GM23338 (cell line): Measurements from ENCODE around the gene FBXW12. TPM values are rescaled to one million over a fixed set of nuclear protein-coding genes. Genes with fewer than 3 reads are reported as not detected.

Experiments used
- ATAC-seq: fragments of 200-7000 bp; cut with Tn5 transposase; 3 replicates; pipeline ENCODE4 v1.9.1; 2020
- DNase-seq: peaks from one replicate; pipeline ENCODE4 v3.0.0-alpha.2; 2015; ENCODE audit warnings: low spot score
- H2AFZ ChIP-seq: fragments of 200-600 bp; sonication (generic); 2 replicates; pipeline ENCODE4 v1.8.0; 2016; ENCODE audit warnings: antibody characterized with exemption, mild to moderate bottlenecking, moderate library complexity
- H3F3A ChIP-seq: fragments of 200-600 bp; sonication (generic); replicated peaks from 2 replicates; pipeline ENCODE4 v1.8.0; 2017; ENCODE audit warnings: antibody characterized with exemption, mixed run types, low read depth
- H3K27ac ChIP-seq: fragments of 200-600 bp; sonication (generic); 2 replicates; pipeline ENCODE4 v1.6.1; 2016; ENCODE audit warnings: low read depth
- H3K27me3 ChIP-seq: fragments of 200-600 bp; sonication (generic); 2 replicates; pipeline ENCODE4 v1.8.0; 2016; ENCODE audit warnings: mild to moderate bottlenecking, mixed run types, moderate library complexity; ENCODE audit not compliant: insufficient read depth
- H3K36me3 ChIP-seq: fragments of 200-600 bp; sonication (generic); 2 replicates; pipeline ENCODE4 v1.8.0; 2016; ENCODE audit warnings: mild to moderate bottlenecking; ENCODE audit not compliant: insufficient read depth
- H3K4me1 ChIP-seq: fragments of 200-600 bp; sonication (generic); 2 replicates; pipeline ENCODE4 v1.8.0; 2016; ENCODE audit warnings: mild to moderate bottlenecking, moderate library complexity; ENCODE audit not compliant: insufficient read depth
- H3K4me2 ChIP-seq: fragments of 200-600 bp; sonication (generic); 2 replicates; pipeline ENCODE4 v1.7.1; 2017; ENCODE audit warnings: mixed run types
- H3K4me3 ChIP-seq: fragments of 200-600 bp; sonication (generic); 2 replicates; pipeline ENCODE4 v1.6.1; 2016; ENCODE audit warnings: mixed run types
- H3K79me2 ChIP-seq: fragments of 200-600 bp; sonication (generic); replicated peaks from 2 replicates; pipeline ENCODE4 v1.8.0; 2017; ENCODE audit warnings: mild to moderate bottlenecking; ENCODE audit not compliant: insufficient read depth
- H3K9me2 ChIP-seq: fragments of 200-600 bp; sonication (generic); 2 replicates; pipeline ENCODE4 v1.8.0; 2017; ENCODE audit not compliant: insufficient read depth
- H4K20me1 ChIP-seq: fragments of 200-600 bp; sonication (generic); replicated peaks from 2 replicates; pipeline ENCODE4 v1.8.0; 2017; ENCODE audit warnings: mild to moderate bottlenecking; ENCODE audit not compliant: insufficient read depth
- H3K27ac Mint-ChIP-seq: 2 replicates; pipeline ENCODE4 v1.8.0; 2020; ENCODE audit warnings: inconsistent platforms, mild to moderate bottlenecking, moderate library complexity, mixed read lengths
- H3K27me3 Mint-ChIP-seq: 3 replicates; pipeline ENCODE4 v1.8.0; 2022; ENCODE audit warnings: low read depth, mild to moderate bottlenecking, moderate library complexity, mixed read lengths, inconsistent platforms; ENCODE audit not compliant: insufficient read depth, poor library complexity
- H3K36me3 Mint-ChIP-seq: 3 replicates; pipeline ENCODE4 v1.8.0; 2021; ENCODE audit warnings: low read depth, mild to moderate bottlenecking, inconsistent platforms, moderate library complexity, mixed read lengths
- H3K4me1 Mint-ChIP-seq: 3 replicates; pipeline ENCODE4 v1.8.0; 2020; ENCODE audit warnings: mild to moderate bottlenecking, inconsistent platforms, mixed read lengths
- H3K4me3 Mint-ChIP-seq: 3 replicates; pipeline ENCODE4 v1.8.0; 2021; ENCODE audit warnings: moderate library complexity, mild to moderate bottlenecking, inconsistent platforms, mixed read lengths
- H3K9me3 Mint-ChIP-seq: 3 replicates; pipeline ENCODE4 v1.8.0; 2020; ENCODE audit warnings: moderate library complexity, mild to moderate bottlenecking, inconsistent platforms, mixed read lengths
- ETS1 ChIP-seq: IDR thresholded peaks from 2 replicates; pipeline ENCODE4 v1.6.1; 2016; ENCODE audit warnings: antibody characterized with exemption
- EZH2 ChIP-seq: fragments of 200-600 bp; sonication (generic); IDR thresholded peaks from one replicate; pipeline ENCODE4 v1.8.0; 2017; ENCODE audit warnings: antibody characterized with exemption, mild to moderate bottlenecking, low read depth; ENCODE audit not compliant: unreplicated experiment
- NANOG ChIP-seq: IDR thresholded peaks from 2 replicates; pipeline ENCODE4 v1.6.1; 2016; ENCODE audit warnings: antibody characterized with exemption, borderline replicate concordance
- POLR2AphosphoS5 ChIP-seq: IDR thresholded peaks from 2 replicates; pipeline ENCODE4 v1.6.1; 2016; ENCODE audit warnings: antibody characterized with exemption, low read depth
- REST ChIP-seq: IDR thresholded peaks from one replicate; pipeline ENCODE4 v1.6.1; 2018; ENCODE audit warnings: antibody characterized with exemption; ENCODE audit not compliant: unreplicated experiment
- STAT1 ChIP-seq: IDR thresholded peaks from one replicate; pipeline ENCODE4 v1.6.1; 2016; ENCODE audit warnings: antibody characterized with exemption; ENCODE audit not compliant: unreplicated experiment
- ZNF114 ChIP-seq: fragments of 250-450 bp; sonication (Bioruptor Pico); IDR thresholded peaks from 2 replicates; pipeline ENCODE4 v1.5.0; 2020; ENCODE audit warnings: mild to moderate bottlenecking, moderate library complexity
- polyA plus RNA-seq: library from polyadenylated mRNA; unstranded; fragments of >200 nt; fragmentation: Nextera tagmentation; extraction: Ambion mirVana; gene quantifications from 2 replicates; pipeline ENCODE4 v1.2.1, GENCODE V29; 2016
- total RNA-seq: library from RNA; depleted of rRNA; stranded (reverse); fragments of >200 nt; shearing (Covaris generic); gene quantifications from 2 replicates; pipeline ENCODE4 v1.2.3, GENCODE V29; 2014
- TF ChIP-seq, protein P1 (sequence below), 2 experiments: fragments of 200-600 bp in 1 of 2; sonication (generic) in 1 of 2; conservative IDR thresholded peaks; 2 replicates each; pipeline versions ENCODE4 v1.5.1 to v1.6.1; 2016 to 2017; ENCODE audit warnings: antibody characterized with exemption in 2 of 2, low read depth in 2 of 2, mild to moderate bottlenecking in 2 of 2, moderate library complexity in 1 of 2

Gene FBXW12
- total and polyA plus RNA-seq, 2 experiments from 2014 or later: 0.73 TPM; not detected in 1

GRCh38 chr3:48370333-48370713, 1.7 kb upstream of the FBXW12 start:
- ATAC-seq: peak; percentile 70
- H3K4me1 Mint-ChIP-seq: peaks cover 18% of the 10 kb centered on the region
- no peak overlapping the region for H3K4me3 Mint-ChIP-seq
- no peak overlapping the region for H3K27ac ChIP-seq
- no peaks in the 10 kb centered on the region for H3F3A ChIP-seq
- H3K4me2 ChIP-seq: 0 out of 2 replicates have a peak overlapping the region, but pooled peaks have one; percentile 55
- peak overlapping the region; percentile 83 for H2AFZ ChIP-seq
- TF ChIP-seq STAT1 (no peak), ETS1 (no peak), ZNF114 (CRISPR knock-in tag) (no peak)
- no peaks in the 10 kb centered on the region for H3K79me2 ChIP-seq
- no peak overlapping the region for H3K27ac Mint-ChIP-seq
- H3K4me1 ChIP-seq: peaks cover 9% of the 10 kb centered on the region; the same call in 1 of the 2 replicates
- H4K20me1 ChIP-seq: no peaks in the 10 kb centered on the region
- H3K4me3 ChIP-seq: no peak overlapping the region
- no peaks in the 10 kb centered on the region for H3K36me3 ChIP-seq
- peaks cover 3% of the 10 kb centered on the region for H3K27me3 Mint-ChIP-seq
- no peaks in the 10 kb centered on the region for H3K27me3 ChIP-seq
- peak; percentile 41 for DNase-seq
- H3K9me3 Mint-ChIP-seq: no peaks in the 10 kb centered on the region; the same call in 2 of the 3 replicates
- no peaks in the 10 kb centered on the region for H3K9me2 ChIP-seq
- H3K36me3 Mint-ChIP-seq: no peaks in the 10 kb centered on the region

DNA sequence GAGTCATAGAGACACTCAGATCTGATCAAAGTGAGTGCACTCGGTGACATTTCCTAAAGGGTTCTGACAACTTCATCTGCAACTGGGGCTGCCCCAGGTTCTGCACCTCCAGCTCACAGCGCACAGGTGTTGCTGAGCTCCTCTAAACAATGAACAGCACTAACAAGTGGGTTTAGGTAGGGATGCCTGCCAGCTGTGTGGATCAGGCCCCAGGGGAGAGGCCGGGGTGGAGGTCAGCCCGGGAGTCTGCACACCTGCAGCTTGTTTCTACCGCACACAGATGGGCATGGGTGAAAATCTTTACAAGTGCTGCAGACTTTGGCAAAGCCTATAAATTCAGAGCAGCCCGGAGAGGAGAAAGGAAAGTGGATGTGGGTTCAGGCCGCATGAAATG, 355 bp downstream of the FBXW12 start:
- TF ChIP-seq POLR2AphosphoS5 (no peak), ETS1 (no peak)
- Histone ChIP-seq H2AFZ (peak overlapping the region; percentile 28; the same call in 1 of the 2 replicates), H3K27ac (no peak overlapping the region), H3K36me3 (no peaks in the 10 kb centered on the region), H3K4me2 (no peak overlapping the region), H3K9me2 (no peaks in the 10 kb centered on the region), H3K79me2 (no peaks in the 10 kb centered on the region), H3K4me1 (peaks cover 9% of the 10 kb centered on the region; the same call in 1 of the 2 replicates), H4K20me1 (no peaks in the 10 kb centered on the region), H3F3A (no peaks in the 10 kb centered on the region), H3K4me3 (no peak overlapping the region), H3K27me3 (no peaks in the 10 kb centered on the region)
- H3K27me3 Mint-ChIP-seq: peaks cover 3% of the 10 kb centered on the region
- no peak overlapping the region for H3K4me3 Mint-ChIP-seq
- H3K27ac Mint-ChIP-seq: no peak overlapping the region
- ATAC-seq (no peak), DNase-seq (no peak)
- H3K36me3 Mint-ChIP-seq: no peaks in the 10 kb centered on the region
- H3K4me1 Mint-ChIP-seq: peaks cover 18% of the 10 kb centered on the region
- no peaks in the 10 kb centered on the region; the same call in 2 of the 3 replicates for H3K9me3 Mint-ChIP-seq

DNA sequence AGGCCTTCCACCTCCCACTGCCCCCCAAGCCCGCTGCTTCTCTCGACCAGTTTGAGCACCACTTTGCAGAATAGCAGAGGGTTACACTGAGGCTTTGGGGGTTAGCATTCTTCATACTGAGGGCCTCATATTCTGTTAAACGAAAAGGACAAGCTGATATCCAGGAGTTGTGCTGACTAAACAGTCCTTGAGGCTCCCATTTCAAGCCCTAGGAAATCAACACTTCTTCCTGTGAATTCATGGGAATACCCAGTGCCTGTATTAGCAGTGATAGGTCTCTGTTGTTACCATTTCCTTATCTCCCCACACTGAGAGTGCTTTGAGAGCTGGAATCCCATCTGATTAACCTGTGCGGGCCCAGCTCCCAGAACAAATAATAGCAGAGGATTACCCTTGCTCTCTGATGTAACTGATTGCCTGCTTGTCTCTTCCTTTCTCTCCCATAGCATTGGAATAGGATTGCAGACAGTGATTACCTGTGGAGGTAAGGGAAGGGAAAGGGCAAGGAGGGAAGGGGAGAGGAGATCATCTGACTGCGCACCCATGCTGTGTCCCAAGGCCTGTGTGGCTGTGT, 930 bp downstream of the FBXW12 start:
- no peak for ATAC-seq
- no peaks in the 10 kb centered on the region; the same call in 2 of the 3 replicates for H3K9me3 Mint-ChIP-seq
- H3K4me3 ChIP-seq: no peak overlapping the region
- no peaks in the 10 kb centered on the region for H3K79me2 ChIP-seq
- H3K4me1 Mint-ChIP-seq: peaks cover 18% of the 10 kb centered on the region
- no peak overlapping the region for H3K4me2 ChIP-seq
- no peaks in the 10 kb centered on the region for H3K9me2 ChIP-seq
- no peak overlapping the region for H3K27ac ChIP-seq
- peaks cover 3% of the 10 kb centered on the region for H3K27me3 Mint-ChIP-seq
- H3K4me1 ChIP-seq: peaks cover 9% of the 10 kb centered on the region; the same call in 1 of the 2 replicates
- no peak for DNase-seq
- no peaks in the 10 kb centered on the region for H3K36me3 ChIP-seq
- no peak overlapping the region for H3K4me3 Mint-ChIP-seq
- H3K27ac Mint-ChIP-seq: no peak overlapping the region
- peak overlapping the region; percentile 28; the same call in 1 of the 2 replicates for H2AFZ ChIP-seq
- no peaks in the 10 kb centered on the region for H3K36me3 Mint-ChIP-seq
- no peaks in the 10 kb centered on the region for H3F3A ChIP-seq
- TF ChIP-seq STAT1 (no peak), ETS1 (no peak), NANOG (no peak), POLR2AphosphoS5 (no peak), EZH2 (no peak), REST (no peak)
- TF ChIP-seq, protein P1, sequence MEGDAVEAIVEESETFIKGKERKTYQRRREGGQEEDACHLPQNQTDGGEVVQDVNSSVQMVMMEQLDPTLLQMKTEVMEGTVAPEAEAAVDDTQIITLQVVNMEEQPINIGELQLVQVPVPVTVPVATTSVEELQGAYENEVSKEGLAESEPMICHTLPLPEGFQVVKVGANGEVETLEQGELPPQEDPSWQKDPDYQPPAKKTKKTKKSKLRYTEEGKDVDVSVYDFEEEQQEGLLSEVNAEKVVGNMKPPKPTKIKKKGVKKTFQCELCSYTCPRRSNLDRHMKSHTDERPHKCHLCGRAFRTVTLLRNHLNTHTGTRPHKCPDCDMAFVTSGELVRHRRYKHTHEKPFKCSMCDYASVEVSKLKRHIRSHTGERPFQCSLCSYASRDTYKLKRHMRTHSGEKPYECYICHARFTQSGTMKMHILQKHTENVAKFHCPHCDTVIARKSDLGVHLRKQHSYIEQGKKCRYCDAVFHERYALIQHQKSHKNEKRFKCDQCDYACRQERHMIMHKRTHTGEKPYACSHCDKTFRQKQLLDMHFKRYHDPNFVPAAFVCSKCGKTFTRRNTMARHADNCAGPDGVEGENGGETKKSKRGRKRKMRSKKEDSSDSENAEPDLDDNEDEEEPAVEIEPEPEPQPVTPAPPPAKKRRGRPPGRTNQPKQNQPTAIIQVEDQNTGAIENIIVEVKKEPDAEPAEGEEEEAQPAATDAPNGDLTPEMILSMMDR (conservative IDR thresholded peaks at IDR 0.05; ENCODE audit: low read depth in 2 of 2): no peak
- no peaks in the 10 kb centered on the region for H3K27me3 ChIP-seq
- no peaks in the 10 kb centered on the region for H4K20me1 ChIP-seq
